PFSK-1 (cell line): ENCODE measurements around the gene ETFA.

Experiments used
- POLR2AphosphoS5 ChIP-seq: IDR thresholded peaks from 2 replicates; pipeline ENCODE4 v1.6.1; 2012; ENCODE audit warnings: low read depth, mild to moderate bottlenecking, control low read depth, low read length, moderate library complexity
- SIN3A ChIP-seq: IDR thresholded peaks from 2 replicates; pipeline ENCODE4 v1.6.1; 2012; ENCODE audit warnings: mild to moderate bottlenecking, low read length, moderate library complexity, borderline replicate concordance; ENCODE audit not compliant: insufficient read depth
- TAF1 ChIP-seq: IDR thresholded peaks from 2 replicates; pipeline ENCODE4 v1.6.1; 2012; ENCODE audit warnings: low read length, control low read depth, borderline replicate concordance; ENCODE audit not compliant: insufficient read depth
- TF ChIP-seq, protein P1 (sequence below), 2 experiments: IDR thresholded peaks; 2 replicates each; pipeline versions ENCODE4 v1.6.1 to v1.8.0; 2011 to 2012; ENCODE audit warnings: low read depth in 2 of 2, low read length in 2 of 2, control low read depth in 1 of 2, inconsistent platforms in 1 of 2, mild to moderate bottlenecking in 1 of 2, moderate library complexity in 1 of 2; ENCODE audit not compliant: insufficient read depth in 1 of 2

DNA sequence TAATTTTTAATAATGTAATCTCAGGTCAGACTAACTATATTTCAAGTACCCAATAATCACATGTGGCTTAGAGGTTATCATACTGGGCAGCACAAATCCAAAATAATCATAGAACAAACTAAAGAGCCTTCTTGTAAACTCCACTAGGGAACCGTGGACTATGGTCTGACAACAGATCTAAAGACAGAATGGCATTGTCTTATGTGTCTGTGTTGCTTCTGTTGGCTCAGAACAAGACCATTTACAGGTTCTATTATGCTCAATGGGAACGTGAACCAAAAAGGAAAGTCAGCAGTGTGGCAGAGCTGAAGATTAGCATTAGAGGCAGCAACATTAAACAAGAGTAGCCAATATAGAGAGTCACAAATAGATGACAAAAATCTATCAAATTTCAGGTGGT is 74.9 kb downstream of the ETFA start:
- TF ChIP-seq SIN3A, result no peak
- TF ChIP-seq, protein P1, sequence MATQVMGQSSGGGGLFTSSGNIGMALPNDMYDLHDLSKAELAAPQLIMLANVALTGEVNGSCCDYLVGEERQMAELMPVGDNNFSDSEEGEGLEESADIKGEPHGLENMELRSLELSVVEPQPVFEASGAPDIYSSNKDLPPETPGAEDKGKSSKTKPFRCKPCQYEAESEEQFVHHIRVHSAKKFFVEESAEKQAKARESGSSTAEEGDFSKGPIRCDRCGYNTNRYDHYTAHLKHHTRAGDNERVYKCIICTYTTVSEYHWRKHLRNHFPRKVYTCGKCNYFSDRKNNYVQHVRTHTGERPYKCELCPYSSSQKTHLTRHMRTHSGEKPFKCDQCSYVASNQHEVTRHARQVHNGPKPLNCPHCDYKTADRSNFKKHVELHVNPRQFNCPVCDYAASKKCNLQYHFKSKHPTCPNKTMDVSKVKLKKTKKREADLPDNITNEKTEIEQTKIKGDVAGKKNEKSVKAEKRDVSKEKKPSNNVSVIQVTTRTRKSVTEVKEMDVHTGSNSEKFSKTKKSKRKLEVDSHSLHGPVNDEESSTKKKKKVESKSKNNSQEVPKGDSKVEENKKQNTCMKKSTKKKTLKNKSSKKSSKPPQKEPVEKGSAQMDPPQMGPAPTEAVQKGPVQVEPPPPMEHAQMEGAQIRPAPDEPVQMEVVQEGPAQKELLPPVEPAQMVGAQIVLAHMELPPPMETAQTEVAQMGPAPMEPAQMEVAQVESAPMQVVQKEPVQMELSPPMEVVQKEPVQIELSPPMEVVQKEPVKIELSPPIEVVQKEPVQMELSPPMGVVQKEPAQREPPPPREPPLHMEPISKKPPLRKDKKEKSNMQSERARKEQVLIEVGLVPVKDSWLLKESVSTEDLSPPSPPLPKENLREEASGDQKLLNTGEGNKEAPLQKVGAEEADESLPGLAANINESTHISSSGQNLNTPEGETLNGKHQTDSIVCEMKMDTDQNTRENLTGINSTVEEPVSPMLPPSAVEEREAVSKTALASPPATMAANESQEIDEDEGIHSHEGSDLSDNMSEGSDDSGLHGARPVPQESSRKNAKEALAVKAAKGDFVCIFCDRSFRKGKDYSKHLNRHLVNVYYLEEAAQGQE (IDR thresholded peaks at IDR 0.05; ENCODE audit: insufficient read depth in 1 of 2, low read depth in 2 of 2, low read length in 2 of 2), result no peak
- TF ChIP-seq POLR2AphosphoS5, result no peak
- no peak for TF ChIP-seq TAF1
